Mesenchymal stem cell (in vitro differentiated cells and primary cell): ENCODE results near the gene LCN6.
"Not testable (repeated sequence)": the region's sequence is repeated elsewhere in the genome, so short reads cannot be mapped to it uniquely, and the experiment has no call there.

Source experiments
- DNase-seq: peaks from one replicate; pipeline ENCODE4 v3.0.0-alpha.2; 2013
- H2AFZ ChIP-seq: one replicate; pipeline ENCODE4 v1.6.1; 2013; ENCODE audit warnings: low read depth, mild to moderate bottlenecking, control low read depth, inconsistent platforms, low read length, moderate library complexity
- H2AK5ac ChIP-seq: 2 replicates; pipeline ENCODE4 v1.6.1; 2013; ENCODE audit warnings: low read length, moderate library complexity, mild to moderate bottlenecking, inconsistent platforms; ENCODE audit not compliant: severe bottlenecking
- H2BK120ac ChIP-seq: one replicate; pipeline ENCODE4 v1.6.1; 2013; ENCODE audit warnings: low read depth, mild to moderate bottlenecking, inconsistent platforms, low read length, moderate library complexity
- H2BK12ac ChIP-seq, 2 experiments: one replicate each; pipeline ENCODE4 v1.6.1; 2013; ENCODE audit warnings: inconsistent platforms in 2 of 2, low read length in 2 of 2, mild to moderate bottlenecking in 2 of 2, moderate library complexity in 2 of 2, control low read depth in 1 of 2
- H2BK15ac ChIP-seq: one replicate; pipeline ENCODE4 v1.6.1; 2013; ENCODE audit warnings: mild to moderate bottlenecking, low read depth, inconsistent platforms; ENCODE audit not compliant: poor library complexity, severe bottlenecking
- H2BK5ac ChIP-seq: 2 replicates; pipeline ENCODE4 v1.6.1; 2013; ENCODE audit warnings: low read depth, mild to moderate bottlenecking, low read length, control low read depth, inconsistent platforms; ENCODE audit not compliant: poor library complexity, severe bottlenecking
- H3K14ac ChIP-seq, 2 experiments: one replicate each; pipeline ENCODE4 v1.6.1; 2013; ENCODE audit warnings: inconsistent platforms in 2 of 2, low read length in 2 of 2, control low read depth in 1 of 2, mild to moderate bottlenecking in 1 of 2, moderate library complexity in 1 of 2
- H3K18ac ChIP-seq, 2 experiments: one replicate each; pipeline ENCODE4 v1.6.1; 2013; ENCODE audit warnings: inconsistent platforms in 2 of 2, low read length in 2 of 2, control low read depth in 1 of 2, low read depth in 1 of 2, mild to moderate bottlenecking in 1 of 2
- H3K23ac ChIP-seq, 2 experiments: one replicate each; pipeline ENCODE4 v1.6.1; 2013; ENCODE audit warnings: inconsistent platforms in 2 of 2, low read length in 2 of 2, mild to moderate bottlenecking in 2 of 2, moderate library complexity in 2 of 2, control low read depth in 1 of 2
- H3K27ac ChIP-seq: 2 replicates; pipeline ENCODE4 v1.5.1; 2013; ENCODE audit warnings: mild to moderate bottlenecking, moderate library complexity, low read length, control low read depth, inconsistent platforms; ENCODE audit not compliant: poor library complexity, severe bottlenecking
- H3K27me3 ChIP-seq, 2 experiments: 2 replicates each; pipeline versions ENCODE4 v1.6.1 to v1.7.0; 2013; ENCODE audit warnings: low read length in 2 of 2, mild to moderate bottlenecking in 2 of 2, moderate library complexity in 2 of 2, control low read depth in 1 of 2, inconsistent platforms in 1 of 2; ENCODE audit not compliant: control insufficient read depth in 1 of 2, insufficient read depth in 1 of 2
- H3K36me3 ChIP-seq, 2 experiments: 2 replicates each; pipeline versions ENCODE4 v1.6.1 to v1.7.0; 2013; ENCODE audit warnings: low read length in 2 of 2, control low read depth in 1 of 2, inconsistent platforms in 1 of 2, low read depth in 1 of 2, mild to moderate bottlenecking in 1 of 2; ENCODE audit not compliant: insufficient read depth in 2 of 2, control insufficient read depth in 1 of 2
- H3K4ac ChIP-seq, 2 experiments: one replicate each; pipeline ENCODE4 v1.6.1; 2013; ENCODE audit warnings: inconsistent platforms in 2 of 2, low read length in 2 of 2, mild to moderate bottlenecking in 2 of 2, moderate library complexity in 2 of 2, control low read depth in 1 of 2, low read depth in 1 of 2
- H3K4me1 ChIP-seq: 2 replicates; pipeline ENCODE4 v1.6.1; 2013; ENCODE audit warnings: low read depth, low read length, control low read depth; ENCODE audit not compliant: control insufficient read depth, insufficient read depth
- H3K4me2 ChIP-seq: 2 replicates; pipeline ENCODE4 v1.6.1; 2013; ENCODE audit warnings: low read length, mild to moderate bottlenecking, inconsistent platforms; ENCODE audit not compliant: poor library complexity, severe bottlenecking
- H3K4me3 ChIP-seq, 2 experiments: 2 replicates each; pipeline versions ENCODE4 v1.5.1 to v1.7.0; 2013; ENCODE audit warnings: low read length in 2 of 2, mild to moderate bottlenecking in 2 of 2, control low read depth in 1 of 2, low read depth in 1 of 2; ENCODE audit not compliant: insufficient read depth in 1 of 2
- H3K79me1 ChIP-seq: replicated peaks from 2 replicates; pipeline ENCODE4 v1.6.1; 2013; ENCODE audit warnings: mild to moderate bottlenecking, control low read depth, low read length, inconsistent platforms; ENCODE audit not compliant: poor library complexity, severe bottlenecking
- H3K9ac ChIP-seq: 2 replicates; pipeline ENCODE4 v1.7.0; 2013; ENCODE audit warnings: mild to moderate bottlenecking, low read length, moderate library complexity
- H3K9me3 ChIP-seq: 2 replicates; pipeline ENCODE4 v1.7.0; 2013; ENCODE audit warnings: mild to moderate bottlenecking, low read length; ENCODE audit not compliant: control insufficient read depth
- H4K8ac ChIP-seq: one replicate; pipeline ENCODE4 v1.6.1; 2013; ENCODE audit warnings: inconsistent platforms, mild to moderate bottlenecking, low read length, moderate library complexity
- H4K91ac ChIP-seq: one replicate; pipeline ENCODE4 v1.6.1; 2013; ENCODE audit warnings: mild to moderate bottlenecking, low read length, inconsistent platforms
- WGBS: methylation state at CpG from one replicate; pipeline ENCODE4 v1.1.7; 2013; ENCODE audit warnings: mixed read lengths; 5-methylcytosine and 5-hydroxymethylcytosine counted together

The LCN6 gene

DNA sequence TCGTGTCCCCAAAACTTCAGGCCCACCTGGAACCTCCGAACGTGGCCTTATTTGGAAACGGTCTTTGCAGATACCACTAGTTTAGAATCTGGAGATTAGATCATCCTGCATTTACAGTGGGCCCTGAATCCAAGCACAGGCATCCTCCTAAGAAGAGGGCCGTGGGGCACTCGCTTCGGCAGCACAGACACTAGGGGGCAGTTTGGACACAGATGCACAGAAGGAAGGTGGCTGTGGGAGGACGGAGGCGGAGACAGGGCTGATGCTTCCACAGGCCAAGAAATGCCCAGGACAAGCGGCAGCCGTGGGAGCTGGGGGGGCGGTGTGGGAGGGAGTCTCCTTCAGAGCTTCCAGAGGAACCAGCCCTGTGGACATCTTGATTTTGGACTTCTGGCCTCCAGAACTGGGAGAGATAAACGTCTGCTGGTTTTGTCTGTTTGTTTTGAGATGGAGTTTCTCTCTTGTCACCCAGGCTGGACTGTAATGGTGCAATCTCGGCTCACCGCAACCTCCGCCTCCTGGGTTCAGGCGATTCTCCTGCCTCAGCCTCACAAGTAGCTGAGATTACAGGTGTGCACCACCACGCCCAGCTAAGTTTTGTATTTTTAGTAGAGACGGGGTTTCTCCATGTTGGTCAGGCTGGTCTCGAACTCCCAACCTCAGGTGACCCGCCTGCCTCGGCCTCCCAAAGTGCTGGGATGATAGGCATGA is 12.7 kb upstream of the LCN6 start:
- H3K4me1 ChIP-seq, H2BK12ac ChIP-seq, H2BK5ac ChIP-seq, H3K27ac ChIP-seq, H2BK15ac ChIP-seq, H3K79me1 ChIP-seq, H3K36me3 ChIP-seq, H3K4me3 ChIP-seq, H3K18ac ChIP-seq, H3K9ac ChIP-seq, H3K14ac ChIP-seq, H3K23ac ChIP-seq, H3K4me2 ChIP-seq, H2BK120ac ChIP-seq, H2AK5ac ChIP-seq, H3K4ac ChIP-seq, H3K9me3 ChIP-seq, H2AFZ ChIP-seq, H4K91ac ChIP-seq: not testable (repeated sequence)
- peak overlapping the region; percentile 78 for H4K8ac ChIP-seq
- DNase-seq = peak; percentile 76
- H3K27me3 ChIP-seq = peaks cover 28 to 46% of the 10 kb centered on the region in 2 experiments
- 57% methylated on average over 22 of the region's 22 CpGs for WGBS

DNA sequence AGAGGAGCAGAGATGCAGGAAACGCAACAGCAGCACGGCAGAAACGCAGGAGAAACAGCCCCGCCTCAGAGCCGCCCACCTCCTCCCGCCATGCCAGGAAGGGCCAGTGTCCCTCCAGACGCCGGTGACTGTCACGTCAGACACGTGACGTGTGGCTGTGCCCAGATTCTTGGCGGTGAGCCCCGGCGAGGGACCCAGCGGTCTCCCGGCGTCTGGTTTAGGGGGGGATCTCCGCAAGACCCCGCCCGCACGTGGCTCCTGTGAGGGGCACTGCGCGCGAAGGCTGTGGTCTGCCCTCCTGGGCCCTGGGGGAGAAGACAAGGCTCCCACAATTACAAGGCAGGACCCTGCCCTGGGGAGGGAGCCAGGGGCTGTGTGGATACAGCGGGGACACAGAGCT is 12.1 kb upstream of the LCN6 start:
- Histone ChIP-seq H3K4me3 (no peak overlapping the region), H2BK15ac (peak overlapping the region; percentile 2), H3K9ac (no peak overlapping the region), H2AK5ac (no peak overlapping the region), H3K4ac (no peak overlapping the region), H2BK5ac (no peak overlapping the region), H2BK12ac (no peak overlapping the region), H3K4me2 (no peak overlapping the region), H3K14ac (no peak overlapping the region), H3K27ac (no peak overlapping the region), H3K18ac (no peak overlapping the region), H3K27me3 (peaks cover 27 to 45% of the 10 kb centered on the region in 2 experiments), H3K79me1 (no peaks in the 10 kb centered on the region), H3K23ac (no peak overlapping the region), H2BK120ac (no peak overlapping the region), H3K9me3 (peaks cover 10% of the 10 kb centered on the region), H4K91ac (peak overlapping the region; percentile 10), H2AFZ (no peak overlapping the region), H3K4me1 (peaks cover 7% of the 10 kb centered on the region), H4K8ac (no peak overlapping the region), H3K36me3 (no peaks in the 10 kb centered on the region)
- DNase-seq = no peak
- 86% methylated on average over 25 of the region's 25 CpGs for WGBS

DNA sequence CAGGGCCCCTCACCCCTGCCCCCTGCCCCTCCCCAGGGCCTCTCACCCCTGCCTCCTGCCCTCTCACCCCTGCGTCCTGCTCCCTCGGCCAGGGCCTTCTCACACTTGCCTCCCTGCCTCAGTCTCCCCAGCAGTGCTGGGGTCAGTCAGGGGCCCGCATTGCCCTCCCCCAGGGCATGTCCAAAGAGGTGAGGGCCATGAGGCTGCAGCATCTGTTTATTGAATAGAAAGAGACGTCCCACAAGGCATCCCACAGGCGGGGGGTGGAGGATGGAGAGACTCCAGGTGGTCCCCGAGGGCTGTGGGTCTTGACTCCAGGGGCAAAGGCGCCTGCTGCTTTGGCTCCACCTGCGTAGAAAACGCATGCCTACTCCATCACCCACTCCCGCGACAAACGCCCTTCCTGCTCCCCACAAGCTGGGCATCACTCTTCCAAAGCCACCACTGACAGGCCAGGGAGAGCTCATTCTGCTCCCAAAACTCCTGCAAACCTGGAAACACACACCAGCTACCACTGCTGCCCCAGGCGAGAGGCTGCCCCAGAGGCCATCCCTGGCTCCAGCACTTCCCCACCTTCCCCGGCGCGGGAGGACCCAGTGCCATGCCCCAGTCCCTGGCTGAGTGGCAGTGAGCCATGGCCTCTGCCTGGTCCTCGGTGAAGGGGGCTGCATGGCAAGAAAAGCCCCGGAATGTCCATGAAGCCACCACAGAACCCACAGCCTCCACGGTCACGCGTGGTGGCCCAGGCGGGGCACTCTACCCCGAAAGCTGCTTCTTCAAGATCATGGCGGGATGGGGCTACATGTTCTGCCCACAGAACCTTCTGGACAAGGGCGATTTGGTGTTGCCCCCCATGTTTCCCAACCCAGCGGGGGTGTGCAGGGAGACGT is 11.4 kb upstream of the LCN6 start:
- Histone ChIP-seq H2BK12ac (no peak overlapping the region), H3K23ac (no peak overlapping the region), H4K91ac (no peak overlapping the region), H2BK15ac (no peak overlapping the region), H2BK5ac (no peak overlapping the region), H3K4me1 (peaks cover 7% of the 10 kb centered on the region), H3K4me3 (no peak overlapping the region), H3K79me1 (no peaks in the 10 kb centered on the region), H3K27ac (no peak overlapping the region), H2AK5ac (no peak overlapping the region), H3K36me3 (no peaks in the 10 kb centered on the region), H4K8ac (no peak overlapping the region), H3K4ac (no peak overlapping the region), H3K18ac (no peak overlapping the region), H3K4me2 (no peak overlapping the region), H2AFZ (no peak overlapping the region), H3K9me3 (peaks cover 11% of the 10 kb centered on the region), H3K14ac (no peak overlapping the region), H2BK120ac (no peak overlapping the region), H3K27me3 (peaks cover 20 to 42% of the 10 kb centered on the region in 2 experiments), H3K9ac (no peak overlapping the region)
- WGBS = 89% methylated on average over 24 of the region's 27 CpGs
- no peak for DNase-seq

DNA sequence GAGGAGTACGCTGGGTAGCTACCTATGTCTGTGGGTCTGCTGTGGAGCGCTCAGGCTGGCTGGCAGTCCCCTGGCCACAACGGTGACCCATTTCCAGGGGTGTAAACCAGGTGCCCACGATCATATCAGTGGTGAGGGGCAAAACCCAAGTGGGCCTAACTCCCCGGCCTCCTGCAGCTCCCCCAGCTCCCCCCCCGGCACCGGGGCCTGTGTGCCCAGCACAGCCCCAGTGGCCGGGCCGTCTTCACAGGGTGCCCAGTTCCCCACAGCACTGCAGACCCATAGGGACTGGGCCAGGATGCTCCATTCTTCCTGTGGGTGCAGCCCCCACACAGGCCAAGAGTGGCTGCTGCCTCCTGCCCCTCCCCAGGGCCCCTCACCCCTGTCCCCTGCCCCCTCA is 10.7 kb upstream of the LCN6 start:
- no peak overlapping the region for H3K27ac ChIP-seq
- no peak overlapping the region for H3K14ac ChIP-seq
- peaks cover 11% of the 10 kb centered on the region for H3K9me3 ChIP-seq
- no peak overlapping the region for H3K4me3 ChIP-seq
- H3K23ac ChIP-seq = no peak overlapping the region
- H3K18ac ChIP-seq = no peak overlapping the region
- H3K4me1 ChIP-seq = peaks cover 7% of the 10 kb centered on the region
- H3K4ac ChIP-seq = no peak overlapping the region
- no peak overlapping the region for H2AK5ac ChIP-seq
- no peak overlapping the region for H4K91ac ChIP-seq
- no peaks in the 10 kb centered on the region for H3K36me3 ChIP-seq
- no peak overlapping the region for H2AFZ ChIP-seq
- H2BK15ac ChIP-seq = no peak overlapping the region
- H3K27me3 ChIP-seq = peaks cover 14 to 40% of the 10 kb centered on the region in 2 experiments
- H3K4me2 ChIP-seq = no peak overlapping the region
- no peak overlapping the region for H2BK5ac ChIP-seq
- DNase-seq = no peak
- 75% methylated on average over 9 of the region's 9 CpGs for WGBS
- no peaks in the 10 kb centered on the region for H3K79me1 ChIP-seq
- H4K8ac ChIP-seq = no peak overlapping the region
- no peak overlapping the region for H3K9ac ChIP-seq
- no peak overlapping the region for H2BK120ac ChIP-seq
- H2BK12ac ChIP-seq = no peak overlapping the region
